Neural progenitor cell (in vitro differentiated cells): ENCODE results near the gene PDZD4. TPM values are rescaled to one million over a fixed set of nuclear protein-coding genes. Genes with fewer than 3 reads are reported as not detected.
A peak's percentile ranks its signal among the peaks of the same experiment; 100 is the strongest.

Source experiments
- DNase-seq: peaks from one replicate; pipeline ENCODE4 v3.0.0-alpha.2; 2016; ENCODE audit warnings: low spot score
- H2AFZ ChIP-seq: fragments of 200-600 bp; sonication (generic); replicated peaks from 2 replicates; pipeline ENCODE4 v1.6.1; 2016; ENCODE audit warnings: antibody characterized with exemption
- H3F3A ChIP-seq: fragments of 200-600 bp; sonication (generic); 2 replicates; pipeline ENCODE4 v1.6.1; 2016; ENCODE audit warnings: antibody characterized with exemption, low read depth
- H3K27ac ChIP-seq: fragments of 200-600 bp; sonication (generic); 2 replicates; pipeline ENCODE4 v1.5.1; 2016; ENCODE audit warnings: mild to moderate bottlenecking
- H3K27me3 ChIP-seq: fragments of 200-600 bp; sonication (generic); 2 replicates; pipeline ENCODE4 v1.6.1; 2016; ENCODE audit warnings: mild to moderate bottlenecking, moderate library complexity
- H3K36me3 ChIP-seq: fragments of 200-600 bp; sonication (generic); 2 replicates; pipeline ENCODE4 v1.5.1; 2016
- H3K4me1 ChIP-seq: fragments of 200-600 bp; sonication (generic); 2 replicates; pipeline ENCODE4 v1.6.1; 2016; ENCODE audit warnings: mixed run types
- H3K4me2 ChIP-seq: fragments of 200-600 bp; sonication (generic); 2 replicates; pipeline ENCODE4 v1.6.1; 2016
- H3K4me3 ChIP-seq: fragments of 200-600 bp; sonication (generic); 2 replicates; pipeline ENCODE4 v1.5.1; 2016
- H3K79me2 ChIP-seq: fragments of 200-600 bp; sonication (generic); 2 replicates; pipeline ENCODE4 v1.6.1; 2016; ENCODE audit warnings: low read depth
- H3K9ac ChIP-seq: fragments of 200-600 bp; sonication (generic); 2 replicates; pipeline ENCODE4 v1.6.1; 2016
- H3K9me3 ChIP-seq: fragments of 200-600 bp; sonication (generic); 2 replicates; pipeline ENCODE4 v1.5.1; 2016; ENCODE audit warnings: low read depth
- H4K20me1 ChIP-seq: fragments of 200-600 bp; sonication (generic); 2 replicates; pipeline ENCODE4 v1.6.1; 2016; ENCODE audit warnings: low read depth
- H3K27ac Mint-ChIP-seq: 3 replicates; pipeline ENCODE4 v1.8.0; 2021; ENCODE audit warnings: mixed read lengths
- H3K27me3 Mint-ChIP-seq: 2 replicates; pipeline ENCODE4 v1.8.0; 2022; ENCODE audit warnings: low read depth, mild to moderate bottlenecking, inconsistent platforms, moderate library complexity, mixed read lengths; ENCODE audit not compliant: insufficient read depth
- H3K36me3 Mint-ChIP-seq: 3 replicates; pipeline ENCODE4 v1.8.0; 2021; ENCODE audit warnings: mixed read lengths
- H3K4me1 Mint-ChIP-seq: 3 replicates; pipeline ENCODE4 v1.8.0; 2021; ENCODE audit warnings: mixed read lengths
- H3K4me3 Mint-ChIP-seq: 3 replicates; pipeline ENCODE4 v1.8.0; 2021; ENCODE audit warnings: mild to moderate bottlenecking, moderate library complexity, mixed read lengths
- H3K9me3 Mint-ChIP-seq: 3 replicates; pipeline ENCODE4 v1.8.0; 2020; ENCODE audit warnings: mixed read lengths
- EZH2 ChIP-seq: fragments of 200-600 bp; sonication (generic); IDR thresholded peaks from 2 replicates; pipeline ENCODE4 v1.6.1; 2017; ENCODE audit warnings: antibody characterized with exemption, mild to moderate bottlenecking, moderate library complexity
- EZH2phosphoT487 ChIP-seq: fragments of 200-600 bp; sonication (generic); IDR thresholded peaks from 2 replicates; pipeline ENCODE4 v1.6.1; 2017; ENCODE audit warnings: antibody characterized with exemption
- total RNA-seq: library from RNA; depleted of rRNA; stranded (reverse); fragments of >200 nt; gene quantifications from 2 replicates; pipeline ENCODE4 v1.2.3, GENCODE V29; 2015; ENCODE audit warnings: low replicate concordance
- TF ChIP-seq, protein P1 (sequence below): fragments of 200-600 bp; sonication (generic); IDR thresholded peaks from 2 replicates; pipeline ENCODE4 v1.5.1; 2017; ENCODE audit warnings: antibody characterized with exemption, mild to moderate bottlenecking

PDZD4 gene
- total RNA-seq, 1 donor from 2014 or later, result 1.9 TPM

DNA sequence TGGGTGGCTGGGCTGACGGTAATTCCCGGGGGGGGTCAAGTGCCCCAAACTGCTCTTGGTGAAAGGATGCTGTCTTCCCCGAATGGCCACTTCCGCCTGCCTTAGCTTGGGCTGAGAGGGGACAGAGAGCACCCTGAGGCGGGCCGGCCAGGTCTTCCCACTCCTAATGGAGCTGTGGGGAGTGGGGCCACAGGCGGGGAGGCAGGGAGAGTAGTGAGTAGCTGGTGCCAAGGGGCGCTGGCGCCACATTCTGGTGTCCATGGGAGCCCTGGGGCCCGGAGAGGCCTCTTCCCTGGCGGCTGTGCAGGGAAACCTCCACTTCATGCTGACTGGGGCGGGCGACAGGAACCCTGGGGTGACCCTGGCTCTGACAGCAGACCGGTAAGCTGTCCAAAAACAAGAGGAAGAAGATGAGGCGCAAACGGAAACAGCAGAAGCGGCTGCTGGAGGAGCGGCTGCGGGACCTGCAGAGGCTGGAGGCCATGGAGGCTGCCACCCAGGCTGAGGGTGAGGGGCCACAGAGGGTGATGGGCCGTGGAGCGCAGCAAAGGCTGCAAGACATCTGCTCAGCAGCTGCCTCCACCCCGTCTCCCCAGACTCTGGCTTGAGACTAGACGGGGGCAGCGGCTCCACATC is 46.8 kb downstream of the PDZD4 start:
- Mint-ChIP-seq H3K9me3 (peaks cover 14% of the 10 kb centered on the region), H3K4me1 (peaks cover 8% of the 10 kb centered on the region)

DNA sequence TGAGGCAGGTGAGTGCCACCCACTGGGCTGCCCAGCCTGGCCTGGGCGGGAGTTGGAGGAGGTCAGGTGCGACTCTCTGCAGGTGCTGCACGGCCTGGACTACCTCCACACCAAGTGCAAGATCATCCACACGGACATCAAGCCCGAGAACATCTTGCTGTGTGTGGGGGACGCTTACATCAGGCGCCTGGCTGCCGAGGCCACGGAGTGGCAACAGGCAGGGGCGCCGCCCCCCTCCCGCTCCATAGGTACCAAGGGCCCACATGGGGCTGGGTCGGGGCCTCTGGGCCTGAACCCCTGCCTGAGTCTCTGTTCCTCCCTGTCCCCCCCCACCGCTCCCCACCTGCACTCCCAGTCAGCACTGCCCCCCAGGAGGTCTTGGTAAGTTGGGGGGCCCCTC is 47.5 kb downstream of the PDZD4 start:
- Mint-ChIP-seq H3K4me3 (no peak overlapping the region), H3K27ac (no peak overlapping the region), H3K9me3 (peaks cover 15% of the 10 kb centered on the region), H3K27me3 (peaks cover 8% of the 10 kb centered on the region), H3K4me1 (peaks cover 8% of the 10 kb centered on the region), H3K36me3 (no peaks in the 10 kb centered on the region)
- Histone ChIP-seq H3K4me3 (no peak overlapping the region), H3K79me2 (no peaks in the 10 kb centered on the region), H3K36me3 (no peaks in the 10 kb centered on the region), H3K4me2 (no peak overlapping the region), H3K9ac (no peak overlapping the region), H3K27ac (no peak overlapping the region), H3K9me3 (no peaks in the 10 kb centered on the region), H3K4me1 (no peaks in the 10 kb centered on the region), H3K27me3 (no peaks in the 10 kb centered on the region), H4K20me1 (no peaks in the 10 kb centered on the region), H2AFZ (no peak overlapping the region), H3F3A (no peaks in the 10 kb centered on the region)
- no peak for DNase-seq
- TF ChIP-seq, protein P1, sequence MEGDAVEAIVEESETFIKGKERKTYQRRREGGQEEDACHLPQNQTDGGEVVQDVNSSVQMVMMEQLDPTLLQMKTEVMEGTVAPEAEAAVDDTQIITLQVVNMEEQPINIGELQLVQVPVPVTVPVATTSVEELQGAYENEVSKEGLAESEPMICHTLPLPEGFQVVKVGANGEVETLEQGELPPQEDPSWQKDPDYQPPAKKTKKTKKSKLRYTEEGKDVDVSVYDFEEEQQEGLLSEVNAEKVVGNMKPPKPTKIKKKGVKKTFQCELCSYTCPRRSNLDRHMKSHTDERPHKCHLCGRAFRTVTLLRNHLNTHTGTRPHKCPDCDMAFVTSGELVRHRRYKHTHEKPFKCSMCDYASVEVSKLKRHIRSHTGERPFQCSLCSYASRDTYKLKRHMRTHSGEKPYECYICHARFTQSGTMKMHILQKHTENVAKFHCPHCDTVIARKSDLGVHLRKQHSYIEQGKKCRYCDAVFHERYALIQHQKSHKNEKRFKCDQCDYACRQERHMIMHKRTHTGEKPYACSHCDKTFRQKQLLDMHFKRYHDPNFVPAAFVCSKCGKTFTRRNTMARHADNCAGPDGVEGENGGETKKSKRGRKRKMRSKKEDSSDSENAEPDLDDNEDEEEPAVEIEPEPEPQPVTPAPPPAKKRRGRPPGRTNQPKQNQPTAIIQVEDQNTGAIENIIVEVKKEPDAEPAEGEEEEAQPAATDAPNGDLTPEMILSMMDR, result no peak

More for the DNA sequence above, 46.8 kb downstream of the PDZD4 start:
- H3K4me3 Mint-ChIP-seq, result no peak overlapping the region
- Histone ChIP-seq H3K27ac (no peak overlapping the region), H2AFZ (no peak overlapping the region), H3K9ac (no peak overlapping the region), H3K79me2 (no peaks in the 10 kb centered on the region), H3K9me3 (no peaks in the 10 kb centered on the region), H3F3A (no peaks in the 10 kb centered on the region), H3K4me3 (no peak overlapping the region), H3K4me2 (no peak overlapping the region), H3K36me3 (no peaks in the 10 kb centered on the region), H3K27me3 (no peaks in the 10 kb centered on the region), H4K20me1 (no peaks in the 10 kb centered on the region), H3K4me1 (no peaks in the 10 kb centered on the region)
- peaks cover 8% of the 10 kb centered on the region for H3K27me3 Mint-ChIP-seq
- no peaks in the 10 kb centered on the region for H3K36me3 Mint-ChIP-seq
- no peak overlapping the region for H3K27ac Mint-ChIP-seq
- TF ChIP-seq, protein P1, result no peak
- no peak for TF ChIP-seq EZH2
- TF ChIP-seq EZH2phosphoT487, result no peak
- no peak for DNase-seq

DNA sequence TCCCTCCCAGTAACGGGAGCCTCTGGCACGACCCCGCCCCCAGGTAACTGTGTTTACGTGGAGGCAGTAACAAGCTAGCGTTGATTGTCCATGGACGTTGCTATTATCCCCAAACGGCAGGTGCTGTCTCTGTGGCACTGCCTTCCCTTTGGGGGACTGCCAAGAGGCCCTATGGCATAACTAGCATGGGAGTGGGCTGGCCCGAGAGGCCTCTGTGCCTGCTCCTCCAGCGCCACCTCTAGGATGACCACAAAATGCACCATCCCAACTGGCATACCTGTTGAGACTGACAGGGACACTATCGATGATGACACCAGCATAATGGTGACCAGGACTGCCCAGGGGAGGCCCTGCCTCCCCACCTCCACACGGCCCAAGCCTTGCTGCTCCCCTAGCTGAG is 48.0 kb downstream of the PDZD4 start:
- Mint-ChIP-seq H3K27ac (no peak overlapping the region), H3K4me3 (no peak overlapping the region), H3K9me3 (peaks cover 13% of the 10 kb centered on the region), H3K36me3 (no peaks in the 10 kb centered on the region), H3K27me3 (peaks cover 8% of the 10 kb centered on the region), H3K4me1 (peaks cover 8% of the 10 kb centered on the region)
- H3F3A ChIP-seq, result no peaks in the 10 kb centered on the region
- H3K9me3 ChIP-seq, result no peaks in the 10 kb centered on the region
- no peaks in the 10 kb centered on the region for H3K4me1 ChIP-seq
- H3K36me3 ChIP-seq, result no peaks in the 10 kb centered on the region
- no peak overlapping the region for H3K4me2 ChIP-seq
- TF ChIP-seq, protein P1, result peak; percentile 30
- TF ChIP-seq EZH2phosphoT487, result no peak
- no peak for TF ChIP-seq EZH2
- H3K79me2 ChIP-seq, result no peaks in the 10 kb centered on the region
- H2AFZ ChIP-seq, result no peak overlapping the region
- H3K9ac ChIP-seq, result no peak overlapping the region
- no peak overlapping the region for H3K27ac ChIP-seq
- no peaks in the 10 kb centered on the region for H3K27me3 ChIP-seq
- no peak overlapping the region for H3K4me3 ChIP-seq
- no peaks in the 10 kb centered on the region for H4K20me1 ChIP-seq
- peak; percentile 15 for DNase-seq
